ENCODE data around the gene USP20. TPM values are rescaled to one million over a fixed set of nuclear protein-coding genes. Genes with fewer than 3 reads are reported as not detected.
A peak's percentile ranks its signal among the peaks of the same experiment; 100 is the strongest.

The USP20 gene
- polyA plus RNA-seq, 1 of the 3 experiments (the other 2 are of a cell fraction) = 22.5 TPM

- peak; percentile 78 for TF ChIP-seq TEAD4 (IDR thresholded peaks at IDR 0.05; ENCODE audit: borderline replicate concordance, insufficient read depth)
- TF ChIP-seq SMC3 (IDR thresholded peaks at IDR 0.05; ENCODE audit: low read depth, low read length) = no peak
- no peak for TF ChIP-seq FOXJ3 (CRISPR knock-in tag; IDR thresholded peaks at IDR 0.05)
- TF ChIP-seq MXI1 (IDR thresholded peaks at IDR 0.05; ENCODE audit: low read depth, low read length) = no peak
- TF ChIP-seq CHD2 (IDR thresholded peaks at IDR 0.05; ENCODE audit: low read length, partially characterized antibody) = no peak
- no peak for TF ChIP-seq RCOR1 (IDR thresholded peaks at IDR 0.05; ENCODE audit: low read length)
- TF ChIP-seq ELF1 (IDR thresholded peaks at IDR 0.05) = no peak
- TF ChIP-seq USF1 (IDR thresholded peaks at IDR 0.05; ENCODE audit: borderline replicate concordance, low read depth) = peak; percentile 11; the same call in 1 of the 2 replicates
- TF ChIP-seq MAX (IDR thresholded peaks at IDR 0.05; ENCODE audit: low read depth) = peak; percentile 94
- TF ChIP-seq GABPA (IDR thresholded peaks at IDR 0.05; ENCODE audit: low read depth) = no peak
- peak; percentile 46; the same call in 1 of the 2 replicates for TF ChIP-seq ZBTB33 (IDR thresholded peaks at IDR 0.05; ENCODE audit: borderline replicate concordance, low read depth)
- no peak for TF ChIP-seq REST (IDR thresholded peaks at IDR 0.05; ENCODE audit: low read depth, low read length)
- TF ChIP-seq TCF12 (IDR thresholded peaks at IDR 0.05) = peak; percentile 91
- TF ChIP-seq PBX3 (IDR thresholded peaks at IDR 0.05) = peak; percentile 90
These were observed 75.6 kb downstream of the USP20 start (continued) for GRCh38 chr9:129910628-129911567.
